ENCODE data around the gene HDGF. TPM values are rescaled to one million over a fixed set of nuclear protein-coding genes. Genes with fewer than 3 reads are reported as not detected.
"Not testable (repeated sequence)": the region's sequence is repeated elsewhere in the genome, so short reads cannot be mapped to it uniquely, and the experiment has no call there.

HDGF gene
- total RNA-seq, 1 experiment from 2014 or later, result 498 TPM

DNA sequence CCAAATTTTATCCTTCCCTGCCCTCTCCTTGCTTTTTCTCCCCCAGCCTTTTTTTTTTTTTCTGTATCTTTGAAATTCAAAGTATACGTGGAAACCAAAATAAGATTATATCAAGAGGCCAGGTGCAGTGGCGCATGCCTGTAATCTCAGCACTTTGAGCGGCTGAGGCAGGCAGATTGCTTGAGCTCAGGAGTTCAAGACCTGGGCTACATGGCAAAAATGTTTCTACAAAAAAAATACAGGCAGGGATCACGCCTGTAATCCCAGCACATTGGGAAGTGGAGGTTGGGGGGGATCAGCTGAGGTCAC lies 9.3 kb upstream of the HDGF start:
- Histone ChIP-seq H3K9me2 (ENCODE audit: insufficient read depth) (no peaks in the 10 kb centered on the region), H3K36me3 (ENCODE audit: low read depth) (no peaks in the 10 kb centered on the region), H2AFZ (no peak overlapping the region), H3K9me3 (ENCODE audit: insufficient read depth, low read depth) (no peaks in the 10 kb centered on the region), H3K4me1 (replicated peaks; ENCODE audit: insufficient read depth) (peaks cover 3% of the 10 kb centered on the region), H3K27ac (no peak overlapping the region), H3F3A (ENCODE audit: insufficient read depth, low read depth) (peaks cover 14% of the 10 kb centered on the region), H4K20me1 (ENCODE audit: insufficient read depth) (no peaks in the 10 kb centered on the region), H3K4me2 (no peak overlapping the region), H3K4me3 (no peak overlapping the region), H3K79me2 (ENCODE audit: low read depth) (peaks cover 3% of the 10 kb centered on the region; the same call in 1 of the 2 replicates), H3K27me3 (ENCODE audit: insufficient read depth, low read depth) (no peaks in the 10 kb centered on the region)
- intact Hi-C loops (cut with micrococcal nuclease; ENCODE audit: unreplicated experiment), result no loop called here
- ChIA-PET POLR2A (ENCODE audit: unreplicated experiment) (no interaction called here), CTCF (no interaction called here)
- BruUV-seq (replicated peaks), result no TSS peak
- TF ChIP-seq EZH2 (IDR thresholded peaks at IDR 0.05; ENCODE audit: low read depth) (no peak), CTCF (conservative IDR thresholded peaks at IDR 0.05) (no peak)
- DNase-seq, result no peak

DNA sequence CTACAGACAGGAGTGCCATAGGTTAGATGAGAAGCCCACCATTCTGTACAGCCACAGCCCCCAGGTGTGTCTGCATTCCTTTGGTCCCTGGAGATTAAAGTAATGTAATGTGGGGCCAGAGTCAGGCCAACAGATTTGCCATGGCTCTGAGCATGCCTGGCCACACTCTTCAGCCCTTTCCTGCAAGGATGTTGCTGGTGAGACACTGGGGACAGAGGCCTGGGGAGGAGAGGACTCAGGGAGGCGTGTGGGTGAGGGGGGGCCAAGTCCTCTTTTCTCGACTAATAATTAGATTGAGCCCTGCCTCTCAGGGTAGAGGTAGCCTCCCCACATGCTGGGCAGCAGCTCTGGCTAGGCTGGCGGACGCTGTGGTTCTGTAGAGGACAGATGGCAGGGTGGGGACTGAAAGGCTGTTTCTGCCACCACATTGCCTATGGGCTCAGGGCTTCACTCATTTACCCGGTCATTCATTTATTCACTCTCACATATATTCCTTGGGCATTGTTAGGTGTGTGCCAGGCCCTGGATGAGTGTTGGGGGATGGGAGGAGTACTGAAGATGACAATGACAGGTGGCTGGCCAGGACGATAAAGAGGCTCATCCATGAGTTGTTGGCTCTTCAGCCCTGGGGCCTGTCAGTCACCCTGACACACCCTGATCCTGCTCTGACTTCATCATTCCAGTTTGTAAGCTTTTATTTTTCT lies 8.8 kb upstream of the HDGF start:
- Histone ChIP-seq H3K9me3 (ENCODE audit: insufficient read depth, low read depth) (no peaks in the 10 kb centered on the region), H3K4me3 (no peak overlapping the region), H3K79me2 (ENCODE audit: low read depth) (no peaks in the 10 kb centered on the region; the same call in 1 of the 2 replicates), H3K27me3 (ENCODE audit: insufficient read depth, low read depth) (no peaks in the 10 kb centered on the region), H3K4me1 (replicated peaks; ENCODE audit: insufficient read depth) (no peaks in the 10 kb centered on the region), H3K9me2 (ENCODE audit: insufficient read depth) (no peaks in the 10 kb centered on the region), H3F3A (ENCODE audit: insufficient read depth, low read depth) (peaks cover 10% of the 10 kb centered on the region), H4K20me1 (ENCODE audit: insufficient read depth) (no peaks in the 10 kb centered on the region), H2AFZ (no peak overlapping the region), H3K36me3 (ENCODE audit: low read depth) (no peaks in the 10 kb centered on the region), H3K4me2 (no peak overlapping the region), H3K27ac (no peak overlapping the region)
- CTCF ChIA-PET, result no interaction called here
- BruUV-seq (replicated peaks), result no TSS peak
- TF ChIP-seq EZH2 (IDR thresholded peaks at IDR 0.05; ENCODE audit: low read depth), result no peak
- no peak for TF ChIP-seq CTCF (conservative IDR thresholded peaks at IDR 0.05)
- intact Hi-C loops (cut with micrococcal nuclease; ENCODE audit: unreplicated experiment), result no loop called here
- POLR2A ChIA-PET (ENCODE audit: unreplicated experiment), result no interaction called here
- DNase-seq, result no peak

GRCh38 chr1:156757572-156758253 lies 6.2 kb upstream of the HDGF start:
- BruUV-seq (replicated peaks); H3K36me3 ChIP-seq (ENCODE audit: low read depth); H3K27ac ChIP-seq; intact Hi-C loops (cut with micrococcal nuclease; ENCODE audit: unreplicated experiment); H3K9me3 ChIP-seq (ENCODE audit: insufficient read depth, low read depth); H3K9me2 ChIP-seq (ENCODE audit: insufficient read depth); H3K4me1 ChIP-seq (replicated peaks; ENCODE audit: insufficient read depth); H2AFZ ChIP-seq; DNase-seq; POLR2A ChIA-PET (ENCODE audit: unreplicated experiment); CTCF ChIA-PET; H4K20me1 ChIP-seq (ENCODE audit: insufficient read depth); H3K4me3 ChIP-seq; H3K4me2 ChIP-seq; H3K27me3 ChIP-seq (ENCODE audit: insufficient read depth, low read depth): not testable (repeated sequence)
- H3F3A ChIP-seq (ENCODE audit: insufficient read depth, low read depth), result peaks cover 19% of the 10 kb centered on the region; the same call in 1 of the 2 replicates
- peaks cover 17% of the 10 kb centered on the region for H3K79me2 ChIP-seq (ENCODE audit: low read depth)

Measured in PC-9 (cell line).